ENCODE data around the gene KCND1. TPM values are rescaled to one million over a fixed set of nuclear protein-coding genes. Genes with fewer than 3 reads are reported as not detected.

KCND1 gene
- total and polyA plus RNA-seq, 4 donors, result 0.17 to 1.1 (median 0.28) TPM

DNA sequence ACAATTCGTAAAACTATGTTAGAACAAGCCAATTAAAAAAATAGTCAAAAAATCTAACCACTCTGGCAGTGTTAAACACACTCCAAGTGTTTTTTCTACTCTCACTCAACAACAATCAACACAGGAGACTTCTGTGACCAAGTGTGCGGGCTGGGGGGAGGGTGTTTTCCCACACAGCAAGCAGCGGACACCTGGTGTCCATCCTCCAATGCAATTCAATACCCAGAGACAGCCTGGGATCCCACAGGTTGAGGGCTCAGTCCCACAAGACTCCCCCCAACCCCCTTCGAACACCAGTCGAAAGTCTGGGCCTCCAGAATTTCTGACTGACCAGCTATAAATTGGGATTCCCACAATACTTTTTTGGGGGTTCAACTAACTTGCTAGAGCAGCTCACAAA, 44.5 kb downstream of the KCND1 start:
- TF ChIP-seq, protein P1, sequence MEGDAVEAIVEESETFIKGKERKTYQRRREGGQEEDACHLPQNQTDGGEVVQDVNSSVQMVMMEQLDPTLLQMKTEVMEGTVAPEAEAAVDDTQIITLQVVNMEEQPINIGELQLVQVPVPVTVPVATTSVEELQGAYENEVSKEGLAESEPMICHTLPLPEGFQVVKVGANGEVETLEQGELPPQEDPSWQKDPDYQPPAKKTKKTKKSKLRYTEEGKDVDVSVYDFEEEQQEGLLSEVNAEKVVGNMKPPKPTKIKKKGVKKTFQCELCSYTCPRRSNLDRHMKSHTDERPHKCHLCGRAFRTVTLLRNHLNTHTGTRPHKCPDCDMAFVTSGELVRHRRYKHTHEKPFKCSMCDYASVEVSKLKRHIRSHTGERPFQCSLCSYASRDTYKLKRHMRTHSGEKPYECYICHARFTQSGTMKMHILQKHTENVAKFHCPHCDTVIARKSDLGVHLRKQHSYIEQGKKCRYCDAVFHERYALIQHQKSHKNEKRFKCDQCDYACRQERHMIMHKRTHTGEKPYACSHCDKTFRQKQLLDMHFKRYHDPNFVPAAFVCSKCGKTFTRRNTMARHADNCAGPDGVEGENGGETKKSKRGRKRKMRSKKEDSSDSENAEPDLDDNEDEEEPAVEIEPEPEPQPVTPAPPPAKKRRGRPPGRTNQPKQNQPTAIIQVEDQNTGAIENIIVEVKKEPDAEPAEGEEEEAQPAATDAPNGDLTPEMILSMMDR (IDR thresholded peaks at IDR 0.05; ENCODE audit: low read depth, low read length, missing input control), result no peak
- TF ChIP-seq SP1 (IDR thresholded peaks at IDR 0.05) (no peak), JUND (IDR thresholded peaks at IDR 0.05) (no peak), GABPA (IDR thresholded peaks at IDR 0.05 in 1 of 2, conservative IDR thresholded peaks at IDR 0.05 in 1 of 2) (no peak), RAD21 (IDR thresholded peaks at IDR 0.05) (no peak), RXRA (IDR thresholded peaks at IDR 0.05) (no peak), HNF4G (IDR thresholded peaks at IDR 0.05) (no peak), TAF1 (conservative IDR thresholded peaks at IDR 0.05) (no peak), HNF4A (conservative IDR thresholded peaks at IDR 0.05) (no peak), YY1 (IDR thresholded peaks at IDR 0.05) (no peak)
- TF ChIP-seq, protein P2, sequence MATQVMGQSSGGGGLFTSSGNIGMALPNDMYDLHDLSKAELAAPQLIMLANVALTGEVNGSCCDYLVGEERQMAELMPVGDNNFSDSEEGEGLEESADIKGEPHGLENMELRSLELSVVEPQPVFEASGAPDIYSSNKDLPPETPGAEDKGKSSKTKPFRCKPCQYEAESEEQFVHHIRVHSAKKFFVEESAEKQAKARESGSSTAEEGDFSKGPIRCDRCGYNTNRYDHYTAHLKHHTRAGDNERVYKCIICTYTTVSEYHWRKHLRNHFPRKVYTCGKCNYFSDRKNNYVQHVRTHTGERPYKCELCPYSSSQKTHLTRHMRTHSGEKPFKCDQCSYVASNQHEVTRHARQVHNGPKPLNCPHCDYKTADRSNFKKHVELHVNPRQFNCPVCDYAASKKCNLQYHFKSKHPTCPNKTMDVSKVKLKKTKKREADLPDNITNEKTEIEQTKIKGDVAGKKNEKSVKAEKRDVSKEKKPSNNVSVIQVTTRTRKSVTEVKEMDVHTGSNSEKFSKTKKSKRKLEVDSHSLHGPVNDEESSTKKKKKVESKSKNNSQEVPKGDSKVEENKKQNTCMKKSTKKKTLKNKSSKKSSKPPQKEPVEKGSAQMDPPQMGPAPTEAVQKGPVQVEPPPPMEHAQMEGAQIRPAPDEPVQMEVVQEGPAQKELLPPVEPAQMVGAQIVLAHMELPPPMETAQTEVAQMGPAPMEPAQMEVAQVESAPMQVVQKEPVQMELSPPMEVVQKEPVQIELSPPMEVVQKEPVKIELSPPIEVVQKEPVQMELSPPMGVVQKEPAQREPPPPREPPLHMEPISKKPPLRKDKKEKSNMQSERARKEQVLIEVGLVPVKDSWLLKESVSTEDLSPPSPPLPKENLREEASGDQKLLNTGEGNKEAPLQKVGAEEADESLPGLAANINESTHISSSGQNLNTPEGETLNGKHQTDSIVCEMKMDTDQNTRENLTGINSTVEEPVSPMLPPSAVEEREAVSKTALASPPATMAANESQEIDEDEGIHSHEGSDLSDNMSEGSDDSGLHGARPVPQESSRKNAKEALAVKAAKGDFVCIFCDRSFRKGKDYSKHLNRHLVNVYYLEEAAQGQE (IDR thresholded peaks at IDR 0.05), result no peak
- TF ChIP-seq, protein P3, sequence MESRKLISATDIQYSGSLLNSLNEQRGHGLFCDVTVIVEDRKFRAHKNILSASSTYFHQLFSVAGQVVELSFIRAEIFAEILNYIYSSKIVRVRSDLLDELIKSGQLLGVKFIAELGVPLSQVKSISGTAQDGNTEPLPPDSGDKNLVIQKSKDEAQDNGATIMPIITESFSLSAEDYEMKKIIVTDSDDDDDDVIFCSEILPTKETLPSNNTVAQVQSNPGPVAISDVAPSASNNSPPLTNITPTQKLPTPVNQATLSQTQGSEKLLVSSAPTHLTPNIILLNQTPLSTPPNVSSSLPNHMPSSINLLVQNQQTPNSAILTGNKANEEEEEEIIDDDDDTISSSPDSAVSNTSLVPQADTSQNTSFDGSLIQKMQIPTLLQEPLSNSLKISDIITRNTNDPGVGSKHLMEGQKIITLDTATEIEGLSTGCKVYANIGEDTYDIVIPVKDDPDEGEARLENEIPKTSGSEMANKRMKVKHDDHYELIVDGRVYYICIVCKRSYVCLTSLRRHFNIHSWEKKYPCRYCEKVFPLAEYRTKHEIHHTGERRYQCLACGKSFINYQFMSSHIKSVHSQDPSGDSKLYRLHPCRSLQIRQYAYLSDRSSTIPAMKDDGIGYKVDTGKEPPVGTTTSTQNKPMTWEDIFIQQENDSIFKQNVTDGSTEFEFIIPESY (IDR thresholded peaks at IDR 0.05), result no peak
- Histone ChIP-seq H3K4me1 (ENCODE audit: control insufficient read depth in 4 of 4, insufficient read depth in 4 of 4, low read length in 3 of 4) (no peaks in the 10 kb centered on the region), H3K9me3 (ENCODE audit: control insufficient read depth in 4 of 4, low read length in 3 of 4) (no peaks in the 10 kb centered on the region), H3K4me3 (ENCODE audit: low read depth in 1 of 3, low read length in 3 of 3) (no peak overlapping the region), H3K27ac (ENCODE audit: low read depth in 1 of 2, low read length in 2 of 2) (no peak overlapping the region), H3K9ac (ENCODE audit: low read depth in 1 of 2, low read length in 2 of 2) (no peak overlapping the region), H3K27me3 (ENCODE audit: control insufficient read depth in 4 of 4, insufficient read depth in 4 of 4, low read length in 3 of 4) (no peaks in the 10 kb centered on the region), H3K36me3 (ENCODE audit: control insufficient read depth in 4 of 4, insufficient read depth in 3 of 4, low read depth in 1 of 4, low read length in 3 of 4) (peaks cover 7 to 31% (median 9%) of the 10 kb centered on the region in 4 donors)
- WGBS, result 96% methylated on average over 5 of the region's 5 CpGs
- no peak for DNase-seq (ENCODE audit: low spot score)

DNA sequence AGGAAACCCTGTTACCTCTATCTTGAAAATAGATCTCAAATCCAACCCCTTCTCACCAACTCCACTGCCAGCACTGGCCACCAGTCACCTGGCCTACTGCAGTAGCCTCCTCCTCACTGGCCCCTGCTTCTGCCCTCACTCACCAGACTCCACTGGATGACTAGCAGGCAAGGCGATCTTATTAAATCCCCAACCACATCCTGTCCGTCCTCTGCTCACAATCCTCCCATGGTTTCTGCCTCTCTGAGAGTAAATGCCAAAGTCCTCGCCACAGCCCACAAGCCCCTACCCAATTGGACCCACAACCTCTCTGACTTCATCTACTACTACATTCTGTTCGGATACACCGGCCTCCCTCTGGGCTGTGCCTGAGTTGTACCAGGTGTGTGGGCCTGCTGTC, 47.4 kb downstream of the KCND1 start:
- peaks cover 3 to 26% (median 6%) of the 10 kb centered on the region in 4 donors for H3K36me3 ChIP-seq (ENCODE audit: control insufficient read depth in 4 of 4, insufficient read depth in 3 of 4, low read depth in 1 of 4, low read length in 3 of 4)

More for the DNA sequence above, 47.4 kb downstream of the KCND1 start:
- H3K27ac ChIP-seq (ENCODE audit: low read depth in 1 of 2, low read length in 2 of 2), result no peak overlapping the region
- no peak overlapping the region for H3K4me3 ChIP-seq (ENCODE audit: low read depth in 1 of 3, low read length in 3 of 3)
- WGBS, result 89% methylated on average over 5 of the region's 5 CpGs
- no peaks in the 10 kb centered on the region for H3K9me3 ChIP-seq (ENCODE audit: control insufficient read depth in 4 of 4, low read length in 3 of 4)
- no peak for TF ChIP-seq FOXA1 (IDR thresholded peaks at IDR 0.05)
- TF ChIP-seq HNF4G (IDR thresholded peaks at IDR 0.05), result no peak
- no peak for TF ChIP-seq TAF1 (conservative IDR thresholded peaks at IDR 0.05)
- TF ChIP-seq SP1 (IDR thresholded peaks at IDR 0.05), result no peak
- TF ChIP-seq JUND (IDR thresholded peaks at IDR 0.05), result no peak
- TF ChIP-seq, protein P3 (IDR thresholded peaks at IDR 0.05), result no peak
- no peak for TF ChIP-seq EGR1 (IDR thresholded peaks at IDR 0.05; ENCODE audit: low read depth in 2 of 2)
- TF ChIP-seq RAD21 (IDR thresholded peaks at IDR 0.05), result no peak
- TF ChIP-seq YY1 (IDR thresholded peaks at IDR 0.05), result no peak
- no peak for TF ChIP-seq HNF4A (conservative IDR thresholded peaks at IDR 0.05)
- TF ChIP-seq, protein P4, sequence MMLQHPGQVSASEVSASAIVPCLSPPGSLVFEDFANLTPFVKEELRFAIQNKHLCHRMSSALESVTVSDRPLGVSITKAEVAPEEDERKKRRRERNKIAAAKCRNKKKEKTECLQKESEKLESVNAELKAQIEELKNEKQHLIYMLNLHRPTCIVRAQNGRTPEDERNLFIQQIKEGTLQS (IDR thresholded peaks at IDR 0.05), result no peak
- TF ChIP-seq FOXA2 (IDR thresholded peaks at IDR 0.05), result no peak
- TF ChIP-seq RXRA (IDR thresholded peaks at IDR 0.05), result no peak
- no peak for TF ChIP-seq GABPA (IDR thresholded peaks at IDR 0.05 in 1 of 2, conservative IDR thresholded peaks at IDR 0.05 in 1 of 2)
- TF ChIP-seq, protein P1 (IDR thresholded peaks at IDR 0.05; ENCODE audit: low read depth, low read length, missing input control), result no peak
- TF ChIP-seq, protein P5, sequence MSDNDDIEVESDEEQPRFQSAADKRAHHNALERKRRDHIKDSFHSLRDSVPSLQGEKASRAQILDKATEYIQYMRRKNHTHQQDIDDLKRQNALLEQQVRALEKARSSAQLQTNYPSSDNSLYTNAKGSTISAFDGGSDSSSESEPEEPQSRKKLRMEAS (IDR thresholded peaks at IDR 0.05), result no peak
- H3K9ac ChIP-seq (ENCODE audit: low read depth in 1 of 2, low read length in 2 of 2), result no peak overlapping the region
- H3K27me3 ChIP-seq (ENCODE audit: control insufficient read depth in 4 of 4, insufficient read depth in 4 of 4, low read length in 3 of 4), result no peaks in the 10 kb centered on the region
- H3K4me1 ChIP-seq (ENCODE audit: control insufficient read depth in 4 of 4, insufficient read depth in 4 of 4, low read length in 3 of 4), result peaks cover 0 to 10% (median 1%) of the 10 kb centered on the region in 4 donors
- DNase-seq (ENCODE audit: low spot score), result no peak
